GM12892 (cell line): Measurements from ENCODE around the gene ZMIZ2.

Experiments used
- POLR2A ChIP-seq: IDR thresholded peaks from 2 replicates; pipeline ENCODE4 v1.6.1; 2011; ENCODE audit warnings: low read depth, low read length, control low read depth
- POLR2AphosphoS5 ChIP-seq: IDR thresholded peaks from 2 replicates; pipeline ENCODE4 v1.6.1; 2011; ENCODE audit warnings: low read depth, low read length, control low read depth
- TAF1 ChIP-seq: IDR thresholded peaks from 2 replicates; pipeline ENCODE4 v1.6.1; 2011; ENCODE audit warnings: low read depth, mild to moderate bottlenecking, control low read depth, low read length, borderline replicate concordance

- TF ChIP-seq POLR2AphosphoS5 (no peak), TAF1 (no peak), POLR2A (no peak)
These were observed 21.3 kb upstream of the ZMIZ2 start for GRCh38 chr7:44727158-44727936.
